ENCODE results near the gene PRR19.

Gene PRR19

DNA sequence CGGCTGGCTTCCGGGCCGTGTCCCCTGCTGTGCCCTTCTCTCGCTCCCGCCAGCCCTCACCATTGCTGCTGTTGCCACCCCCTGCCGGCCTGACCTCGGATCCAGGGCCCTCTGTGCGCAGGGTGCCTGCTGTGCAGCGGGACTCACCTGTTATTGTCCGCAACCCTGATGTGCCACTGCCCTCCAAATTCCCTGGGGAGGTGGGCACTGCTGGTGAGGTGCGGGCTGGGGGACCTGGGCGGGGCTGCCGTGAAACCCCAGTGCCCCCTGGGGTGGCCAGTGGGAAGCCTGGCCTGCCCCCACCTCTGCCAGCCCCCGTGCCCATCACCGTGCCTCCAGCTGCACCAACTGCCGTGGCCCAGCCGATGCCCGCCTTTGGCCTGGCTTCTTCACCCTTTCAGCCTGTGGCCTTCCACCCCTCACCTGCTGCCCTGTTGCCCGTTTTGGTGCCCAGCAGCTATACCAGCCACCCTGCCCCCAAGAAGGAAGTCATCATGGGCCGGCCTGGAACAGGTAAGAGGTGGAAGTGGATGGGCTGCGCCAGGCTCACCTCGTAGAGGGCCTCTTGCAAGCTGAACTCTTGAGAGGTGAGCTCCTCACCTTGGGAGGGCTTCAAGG is 27.8 kb upstream of the PRR19 start:
- peaks cover 51% of the 10 kb centered on the region for H3K36me3 ChIP-seq
- no peak overlapping the region for H3K4me3 ChIP-seq (ENCODE audit: low read depth in 1 of 2, low read length in 1 of 2)
- H3K9me3 ChIP-seq, result no peaks in the 10 kb centered on the region
- TF ChIP-seq, protein P1, sequence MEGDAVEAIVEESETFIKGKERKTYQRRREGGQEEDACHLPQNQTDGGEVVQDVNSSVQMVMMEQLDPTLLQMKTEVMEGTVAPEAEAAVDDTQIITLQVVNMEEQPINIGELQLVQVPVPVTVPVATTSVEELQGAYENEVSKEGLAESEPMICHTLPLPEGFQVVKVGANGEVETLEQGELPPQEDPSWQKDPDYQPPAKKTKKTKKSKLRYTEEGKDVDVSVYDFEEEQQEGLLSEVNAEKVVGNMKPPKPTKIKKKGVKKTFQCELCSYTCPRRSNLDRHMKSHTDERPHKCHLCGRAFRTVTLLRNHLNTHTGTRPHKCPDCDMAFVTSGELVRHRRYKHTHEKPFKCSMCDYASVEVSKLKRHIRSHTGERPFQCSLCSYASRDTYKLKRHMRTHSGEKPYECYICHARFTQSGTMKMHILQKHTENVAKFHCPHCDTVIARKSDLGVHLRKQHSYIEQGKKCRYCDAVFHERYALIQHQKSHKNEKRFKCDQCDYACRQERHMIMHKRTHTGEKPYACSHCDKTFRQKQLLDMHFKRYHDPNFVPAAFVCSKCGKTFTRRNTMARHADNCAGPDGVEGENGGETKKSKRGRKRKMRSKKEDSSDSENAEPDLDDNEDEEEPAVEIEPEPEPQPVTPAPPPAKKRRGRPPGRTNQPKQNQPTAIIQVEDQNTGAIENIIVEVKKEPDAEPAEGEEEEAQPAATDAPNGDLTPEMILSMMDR (IDR thresholded peaks at IDR 0.05), result no peak
- no peak overlapping the region for H3K27ac ChIP-seq
- no peaks in the 10 kb centered on the region for H3K27me3 ChIP-seq
- H3K4me1 ChIP-seq (ENCODE audit: control insufficient read depth in 1 of 2, insufficient read depth in 1 of 2, low read depth in 1 of 2, low read length in 1 of 2), result peaks cover 32 to 40% of the 10 kb centered on the region in 2 experiments

DNA sequence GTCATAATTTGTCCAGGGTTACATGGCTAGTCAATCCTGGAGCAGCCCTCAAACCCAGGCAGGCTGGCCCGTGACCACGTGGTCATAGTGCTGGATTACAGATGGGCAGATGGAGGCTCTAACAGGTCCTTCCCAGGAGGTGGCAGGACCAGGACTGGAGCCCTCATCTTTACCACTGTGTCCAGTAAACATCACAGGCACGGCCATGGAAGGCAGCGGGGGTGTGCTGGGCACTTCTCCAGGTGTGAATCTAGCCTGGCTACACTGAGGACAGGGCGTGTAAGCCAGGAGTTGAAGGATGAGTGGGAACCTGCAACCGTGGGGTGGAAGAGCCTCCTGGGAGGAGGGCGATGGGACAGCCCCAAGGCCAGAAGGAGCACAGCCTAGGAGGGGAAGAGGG is 26.8 kb upstream of the PRR19 start:
- Histone ChIP-seq H3K4me3 (ENCODE audit: low read depth in 1 of 2, low read length in 1 of 2) (no peak overlapping the region), H3K9me3 (no peaks in the 10 kb centered on the region), H3K4me1 (ENCODE audit: control insufficient read depth in 1 of 2, insufficient read depth in 1 of 2, low read depth in 1 of 2, low read length in 1 of 2) (peaks cover 32 to 41% of the 10 kb centered on the region in 2 experiments), H3K27me3 (peaks cover 5% of the 10 kb centered on the region), H3K27ac (no peak overlapping the region), H3K36me3 (peaks cover 51% of the 10 kb centered on the region)
- TF ChIP-seq, protein P1 (IDR thresholded peaks at IDR 0.05), result no peak

DNA sequence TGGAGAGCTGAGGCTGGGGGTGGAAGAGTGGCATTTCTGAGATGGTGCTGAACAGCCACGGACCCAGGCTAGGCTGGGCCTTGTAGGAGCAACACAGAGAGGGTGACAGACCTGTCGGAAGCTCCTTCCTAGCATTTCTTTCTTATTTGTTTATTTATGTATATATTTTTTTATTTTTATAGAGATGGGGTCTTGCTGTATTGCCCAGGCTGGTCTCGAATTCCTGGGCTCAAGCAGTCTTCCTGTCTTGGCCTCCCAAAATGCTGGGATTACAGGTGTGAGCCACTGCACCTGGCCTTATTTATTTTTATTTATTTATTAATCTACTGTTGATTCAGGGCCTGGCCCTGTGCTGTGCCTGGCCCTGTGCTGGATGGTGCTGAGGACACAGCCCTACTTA is 26.4 kb upstream of the PRR19 start:
- TF ChIP-seq, protein P1 (IDR thresholded peaks at IDR 0.05), result no peak
- Histone ChIP-seq H3K27ac (no peak overlapping the region), H3K4me1 (ENCODE audit: control insufficient read depth in 1 of 2, insufficient read depth in 1 of 2, low read depth in 1 of 2, low read length in 1 of 2) (peaks cover 32 to 41% of the 10 kb centered on the region in 2 experiments), H3K36me3 (peaks cover 51% of the 10 kb centered on the region), H3K9me3 (no peaks in the 10 kb centered on the region), H3K27me3 (peaks cover 9% of the 10 kb centered on the region), H3K4me3 (ENCODE audit: low read depth in 1 of 2, low read length in 1 of 2) (no peak overlapping the region)

DNA sequence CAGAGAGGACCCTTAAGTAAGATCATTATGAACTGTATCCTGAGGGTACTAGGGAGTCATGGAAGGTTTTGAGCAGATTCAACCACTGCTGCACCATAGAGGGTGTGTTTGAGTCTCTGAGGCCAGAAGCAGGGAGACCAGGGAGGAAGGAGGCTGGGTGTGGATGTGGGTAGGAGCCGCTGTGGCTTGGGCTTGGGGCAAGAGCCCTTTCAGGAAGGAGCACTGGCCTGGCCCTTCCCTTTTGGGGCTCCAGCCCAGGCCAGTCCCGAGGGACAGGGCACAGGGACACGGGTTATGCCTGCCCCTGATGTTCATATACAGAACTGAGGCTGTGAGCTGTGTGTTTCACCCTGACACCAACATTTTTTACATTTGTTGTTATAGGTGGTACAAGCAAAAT is 25.6 kb upstream of the PRR19 start:
- Histone ChIP-seq H3K4me3 (ENCODE audit: low read depth in 1 of 2, low read length in 1 of 2) (no peak overlapping the region), H3K36me3 (peaks cover 51% of the 10 kb centered on the region), H3K27me3 (peaks cover 16% of the 10 kb centered on the region), H3K4me1 (ENCODE audit: control insufficient read depth in 1 of 2, insufficient read depth in 1 of 2, low read depth in 1 of 2, low read length in 1 of 2) (peaks cover 29 to 41% of the 10 kb centered on the region in 2 experiments), H3K27ac (no peak overlapping the region), H3K9me3 (no peaks in the 10 kb centered on the region)
- TF ChIP-seq, protein P1 (IDR thresholded peaks at IDR 0.05), result no peak

DNA sequence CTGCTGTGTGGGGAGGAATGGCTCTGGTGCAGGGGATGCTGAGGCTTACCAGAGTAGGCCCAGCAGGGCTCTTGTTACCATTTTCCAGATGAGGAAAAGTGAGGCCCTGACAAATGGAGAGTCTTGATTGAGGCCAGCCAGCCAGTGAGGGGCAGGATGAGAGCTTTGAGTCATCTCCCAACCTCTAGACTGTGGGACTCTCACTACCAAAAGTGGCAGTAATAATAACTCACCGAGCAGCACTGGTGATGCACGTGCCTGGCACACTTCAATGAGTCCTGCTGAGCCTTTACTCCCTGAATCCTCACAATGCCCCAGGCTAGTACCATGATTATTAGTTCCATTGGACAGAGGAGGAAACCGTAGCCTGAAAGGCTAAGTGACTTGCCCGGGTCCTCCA is 25.1 kb upstream of the PRR19 start:
- peaks cover 22% of the 10 kb centered on the region for H3K27me3 ChIP-seq
- H3K4me3 ChIP-seq (ENCODE audit: low read depth in 1 of 2, low read length in 1 of 2), result no peak overlapping the region
- H3K27ac ChIP-seq, result no peak overlapping the region
- peaks cover 47% of the 10 kb centered on the region for H3K36me3 ChIP-seq
- TF ChIP-seq, protein P1 (IDR thresholded peaks at IDR 0.05), result no peak
- H3K4me1 ChIP-seq (ENCODE audit: control insufficient read depth in 1 of 2, insufficient read depth in 1 of 2, low read depth in 1 of 2, low read length in 1 of 2), result peaks cover 30 to 39% of the 10 kb centered on the region in 2 experiments
- H3K9me3 ChIP-seq, result no peaks in the 10 kb centered on the region
